Erythroblast (primary cell): ENCODE results near the gene HYCC2.

ENCODE experiments used
- GATA1 ChIP-seq: IDR thresholded peaks from 2 replicates; pipeline ENCODE4 v1.6.1; 2011; ENCODE audit warnings: low read depth, mild to moderate bottlenecking, control low read depth, low read length, moderate library complexity
- POLR2A ChIP-seq: IDR thresholded peaks from 2 replicates; pipeline ENCODE4 v1.6.1; 2011; ENCODE audit warnings: mild to moderate bottlenecking, low read length

- no peak for TF ChIP-seq POLR2A
- TF ChIP-seq GATA1, result no peak
Observed at GRCh38 chr2:201111096-201111495, 39.6 kb upstream of the HYCC2 start.
